GM12878 (cell line): ENCODE measurements around the gene ITGA4.

Experiments
- BCL3 ChIP-seq: IDR thresholded peaks from 2 replicates; pipeline ENCODE4 v1.6.1; 2011; ENCODE audit warnings: borderline replicate concordance, low read depth, mild to moderate bottlenecking, moderate library complexity, low read length; ENCODE audit not compliant: insufficient read depth, poor library complexity, severe bottlenecking
- PAX5 ChIP-seq: IDR thresholded peaks from 2 replicates; pipeline ENCODE4 v1.6.1; 2011; ENCODE audit warnings: low read depth, low read length, borderline replicate concordance
- PML ChIP-seq: IDR thresholded peaks from 2 replicates; pipeline ENCODE4 v1.6.1; 2012; ENCODE audit warnings: low read length, inconsistent platforms
- TBL1XR1 ChIP-seq: IDR thresholded peaks from 2 replicates; pipeline ENCODE4 v1.6.1; 2012; ENCODE audit warnings: low read depth, low read length, improper control_type of control experiment
- TCF12 ChIP-seq: IDR thresholded peaks from 2 replicates; pipeline ENCODE4 v1.6.1; 2011; ENCODE audit warnings: low read depth, mild to moderate bottlenecking, low read length

- TF ChIP-seq PML, result no peak
- no peak for TF ChIP-seq TCF12
- TF ChIP-seq TBL1XR1, result no peak
- no peak for TF ChIP-seq BCL3
- no peak for TF ChIP-seq PAX5
Observed at GRCh38 chr2:181459621-181460021, 2.4 kb downstream of the ITGA4 start.
